Measurements from ENCODE around the gene FHIT. TPM values are rescaled to one million over a fixed set of nuclear protein-coding genes. Genes with fewer than 3 reads are reported as not detected.

The FHIT gene
- polyA plus RNA-seq, 3 donors = 25.7 to 31.0 (median 25.7) TPM

DNA sequence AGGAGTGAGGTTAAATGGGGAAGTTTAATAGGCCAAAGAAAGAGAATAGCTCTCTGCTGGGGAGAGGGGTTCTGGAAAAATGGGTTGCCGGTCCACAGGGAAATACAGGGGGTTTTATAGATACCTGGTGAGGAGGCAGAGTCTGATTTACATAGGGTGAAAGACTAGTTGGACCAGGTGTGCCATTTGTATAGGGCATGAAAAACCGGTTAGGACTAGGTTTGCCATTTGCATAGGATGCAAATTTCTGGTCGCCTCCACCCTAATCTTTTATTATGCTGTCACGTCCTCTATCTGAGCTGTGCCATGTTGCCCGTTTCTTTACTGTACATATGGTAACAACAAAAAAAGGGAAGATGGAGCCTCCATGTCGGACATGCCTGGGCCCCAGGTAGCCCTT lies 960.1 kb downstream of the FHIT start:
- no peak for DNase-seq (ENCODE audit: extremely low read depth in 1 of 11, low read depth in 9 of 11, low spot score in 4 of 11)

DNA sequence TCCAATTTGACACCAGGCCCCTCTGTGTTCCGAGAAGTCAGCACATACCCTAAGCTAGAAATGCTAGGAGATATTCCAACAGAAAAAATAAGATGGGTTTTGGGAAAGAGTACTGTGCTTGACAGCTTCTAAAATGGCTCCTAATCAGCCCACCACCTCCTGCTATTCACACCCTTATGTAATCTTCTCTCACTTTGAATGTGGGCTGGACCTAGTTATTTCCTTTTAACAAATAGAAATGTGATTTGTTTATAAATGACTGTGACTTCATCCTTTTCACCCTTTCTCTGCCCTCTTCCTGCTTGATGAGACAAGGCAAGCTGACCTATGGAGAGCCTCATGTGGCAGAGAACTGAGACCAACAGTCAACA lies 961.1 kb downstream of the FHIT start:
- no peak for DNase-seq (ENCODE audit: extremely low read depth in 1 of 11, low read depth in 9 of 11, low spot score in 4 of 11)

DNA sequence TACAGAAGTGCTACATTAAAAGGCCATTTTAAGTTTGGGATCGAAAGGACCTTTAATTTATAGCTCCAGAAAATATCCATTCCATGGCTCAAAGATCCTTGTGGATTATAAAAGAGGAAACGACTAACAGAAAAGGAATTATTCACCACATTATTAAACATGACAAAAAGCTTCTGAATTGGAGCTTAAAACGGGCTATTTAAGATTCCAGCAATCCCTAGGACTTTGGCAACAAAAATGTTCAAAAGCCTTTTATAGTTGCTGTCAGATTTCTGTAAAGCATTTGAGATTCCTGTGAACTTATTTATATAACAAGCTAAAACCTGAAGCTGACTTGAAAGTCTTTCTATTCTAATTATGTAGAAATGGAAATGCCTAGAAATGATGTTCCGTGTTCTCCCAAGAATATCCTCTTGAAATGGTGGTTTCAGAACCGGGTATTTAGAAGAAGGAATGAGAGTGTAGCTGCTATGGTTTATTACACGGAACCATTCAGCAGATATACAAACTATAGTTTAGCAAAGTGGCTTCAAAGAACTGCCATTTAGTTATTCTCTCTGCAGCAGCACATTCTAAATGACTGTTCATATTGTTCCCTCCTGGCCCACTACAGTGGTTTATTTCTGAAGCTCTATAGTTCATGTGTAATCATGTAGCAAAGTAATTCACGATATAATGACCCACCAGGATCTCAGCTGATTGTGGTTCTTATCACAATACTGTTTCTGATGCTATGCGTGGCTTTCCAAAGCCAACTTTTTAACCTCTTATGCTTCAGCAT lies 961.7 kb downstream of the FHIT start:
- no peak for DNase-seq (ENCODE audit: extremely low read depth in 1 of 11, low read depth in 9 of 11, low spot score in 4 of 11)

DNA sequence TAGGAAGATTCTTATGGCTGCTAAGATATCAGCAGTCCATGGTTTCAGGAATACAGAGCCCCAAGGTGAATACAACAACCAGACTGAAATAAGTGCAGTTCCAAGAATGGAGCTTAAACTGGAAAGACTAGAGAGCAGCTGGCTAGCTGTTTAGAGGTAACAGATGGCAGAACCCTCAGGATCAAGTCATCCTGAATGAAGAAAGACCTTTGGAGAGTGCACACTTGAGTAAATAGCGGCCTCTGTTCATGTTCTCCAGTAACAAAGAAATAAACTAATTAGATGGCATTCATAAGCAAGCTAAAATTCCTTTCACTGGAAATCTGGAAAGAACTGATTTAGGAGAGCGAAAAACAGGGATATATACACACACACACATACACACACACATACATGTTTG lies 968.4 kb downstream of the FHIT start:
- DNase-seq (ENCODE audit: extremely low read depth in 1 of 11, low read depth in 9 of 11, low spot score in 4 of 11) = no peak

DNA sequence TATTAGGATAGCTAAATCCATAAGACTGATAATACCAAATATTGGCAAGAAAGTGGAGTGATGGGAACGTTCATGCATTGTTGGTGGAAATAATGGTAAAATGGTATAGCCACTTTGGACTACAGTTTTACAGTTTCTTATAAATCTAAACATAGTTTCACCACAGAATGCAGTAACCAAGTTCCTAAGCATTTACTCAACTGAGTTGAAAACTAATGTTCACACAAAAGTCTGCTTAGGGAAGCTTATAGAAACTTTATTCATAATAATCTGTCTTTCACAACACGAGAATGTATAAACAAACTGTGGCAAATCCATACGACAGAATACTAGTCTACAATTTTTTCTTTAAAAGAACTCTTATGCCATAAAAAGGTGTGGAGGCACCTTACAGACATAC lies 969.3 kb downstream of the FHIT start:
- DNase-seq (ENCODE audit: extremely low read depth in 1 of 11, low read depth in 9 of 11, low spot score in 4 of 11) = no peak

DNA sequence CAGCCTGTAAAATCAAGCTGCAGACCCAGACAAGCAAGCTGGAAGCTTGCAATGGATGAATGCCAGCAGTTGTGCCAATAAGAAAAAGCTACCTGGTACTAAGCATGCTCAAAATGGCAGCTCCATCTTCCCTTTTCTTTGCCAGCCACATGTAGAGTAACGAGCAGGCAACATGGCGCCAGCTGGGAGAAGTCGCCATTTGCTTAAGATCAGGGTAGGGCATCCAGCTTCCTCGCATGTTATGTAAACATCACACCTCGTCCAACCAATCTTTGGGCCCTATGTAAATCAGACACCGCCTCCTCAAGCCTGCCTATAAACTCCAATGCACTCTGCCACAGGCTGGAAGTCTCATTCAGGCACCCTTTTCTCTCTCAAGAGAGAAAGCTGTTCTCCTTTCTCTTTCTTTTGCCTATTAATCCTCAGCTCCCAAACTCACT lies 973.9 kb downstream of the FHIT start:
- DNase-seq (ENCODE audit: extremely low read depth in 1 of 11, low read depth in 9 of 11, low spot score in 4 of 11) = no peak

DNA sequence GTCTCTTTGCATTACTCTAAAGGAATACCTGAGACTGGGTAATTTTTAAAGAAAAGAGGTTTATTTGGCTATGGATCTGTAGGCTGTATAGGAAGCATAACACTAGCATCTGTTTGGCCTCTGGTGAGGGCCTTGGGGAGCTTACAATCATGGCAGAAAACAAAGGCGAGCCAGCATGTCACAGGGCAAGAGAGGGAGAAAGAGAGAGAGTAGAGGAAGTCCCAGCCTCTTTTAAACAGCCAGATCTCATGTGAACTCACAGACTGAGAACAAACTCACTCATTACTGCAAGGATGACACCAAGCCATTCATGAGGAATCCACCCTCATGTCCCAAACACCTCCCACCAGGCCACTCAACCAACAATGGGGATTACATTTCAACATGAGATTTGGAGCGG lies 974.6 kb downstream of the FHIT start:
- no peak for DNase-seq (ENCODE audit: extremely low read depth in 1 of 11, low read depth in 9 of 11, low spot score in 4 of 11)

DNA sequence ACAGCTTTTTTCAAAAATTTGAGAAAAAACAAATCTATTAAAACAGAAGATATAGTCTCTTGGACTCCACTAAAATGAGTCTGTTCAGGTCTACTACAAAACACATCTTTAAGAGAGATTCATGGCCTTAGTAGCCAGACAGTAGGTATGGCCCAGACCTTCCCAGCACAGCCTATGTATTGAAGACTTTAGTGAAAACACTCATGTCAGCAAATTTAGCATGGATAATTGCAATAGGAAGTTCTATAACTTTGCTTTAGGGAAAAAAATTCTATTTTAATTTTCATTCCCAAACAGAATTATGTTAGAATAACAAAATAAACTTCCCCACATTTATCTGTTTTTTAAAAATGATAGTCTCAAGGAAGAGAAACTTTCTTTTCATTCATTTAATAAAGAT lies 976.6 kb downstream of the FHIT start:
- no peak for DNase-seq (ENCODE audit: extremely low read depth in 1 of 11, low read depth in 9 of 11, low spot score in 4 of 11)

DNA sequence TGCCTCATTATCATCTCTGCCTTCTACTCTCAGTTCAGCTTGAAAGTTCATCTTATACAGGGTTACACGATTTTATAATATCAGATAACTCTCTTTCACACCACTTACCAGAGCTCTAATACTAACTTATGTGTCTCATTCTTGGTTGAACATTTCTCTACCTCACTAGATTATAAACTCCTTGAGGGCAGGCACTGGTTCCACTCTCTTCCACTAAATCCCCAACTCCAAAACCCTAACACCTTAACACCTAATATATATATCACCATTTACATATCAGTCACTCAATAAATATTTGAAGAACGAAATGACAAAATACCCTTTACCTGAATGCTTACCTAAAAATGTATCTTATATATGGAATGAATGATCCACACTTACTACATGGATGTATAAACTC lies 977.2 kb downstream of the FHIT start:
- DNase-seq (ENCODE audit: extremely low read depth in 1 of 11, low read depth in 9 of 11, low spot score in 4 of 11) = no peak

DNA sequence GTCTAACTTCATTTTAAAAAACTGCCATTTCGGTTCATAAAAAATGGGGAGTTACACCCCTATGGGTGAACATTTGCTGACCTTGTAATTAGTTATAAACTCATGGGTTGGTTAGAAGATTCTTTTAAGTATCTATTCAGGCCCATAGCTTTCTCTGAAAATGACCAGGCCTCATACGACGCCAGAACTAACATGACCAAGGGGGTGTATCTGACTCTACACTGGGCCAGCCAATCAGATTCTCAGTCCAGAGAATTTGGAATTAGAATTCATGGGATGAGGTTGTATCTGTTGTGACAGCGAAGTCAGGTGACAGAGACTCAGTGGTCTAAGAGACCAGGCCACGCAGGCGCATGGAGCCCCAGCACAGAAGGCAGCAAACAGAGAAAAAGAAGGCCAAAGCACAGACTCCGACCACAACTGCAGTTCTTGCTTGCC lies 981.4 kb downstream of the FHIT start:
- no peak for DNase-seq (ENCODE audit: extremely low read depth in 1 of 11, low read depth in 9 of 11, low spot score in 4 of 11)

DNA sequence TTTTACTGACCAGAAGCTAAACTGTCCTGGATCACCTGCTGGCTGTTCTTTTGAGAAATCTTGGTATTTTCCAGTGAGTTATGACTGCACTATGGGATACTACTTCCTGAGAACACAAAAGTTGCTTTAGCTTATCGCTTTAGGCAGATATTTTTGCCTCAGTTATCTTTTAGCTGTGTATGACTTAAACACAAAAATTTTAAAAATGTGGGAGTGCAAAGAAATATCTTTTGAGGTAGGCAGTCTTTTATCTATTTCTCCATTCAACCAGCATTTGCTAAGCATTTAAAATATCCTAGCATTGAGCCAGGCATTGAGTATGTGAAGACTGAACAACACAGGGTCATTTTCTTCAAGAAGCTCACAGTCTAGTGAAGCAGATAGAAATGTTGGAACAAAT lies 981.9 kb downstream of the FHIT start:
- no peak for DNase-seq (ENCODE audit: extremely low read depth in 1 of 11, low read depth in 9 of 11, low spot score in 4 of 11)

DNA sequence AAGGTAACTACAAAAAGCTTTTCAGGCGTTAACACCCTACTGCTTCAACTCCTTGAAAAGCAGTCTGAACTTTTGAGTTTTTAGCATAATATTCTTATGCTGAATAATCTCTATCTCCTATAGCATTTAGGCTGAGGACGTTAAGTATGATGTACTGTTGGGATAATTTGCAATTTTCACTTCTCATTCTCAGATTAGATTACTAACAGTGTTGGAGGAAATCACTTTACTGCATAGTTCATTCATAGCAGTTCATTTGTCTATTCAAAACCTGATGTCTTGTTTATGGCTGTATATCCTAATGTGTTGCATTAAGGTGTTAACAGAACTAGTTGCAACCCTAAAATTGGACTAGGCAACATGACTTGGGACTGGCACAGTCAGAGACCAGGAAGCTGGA lies 983.1 kb downstream of the FHIT start:
- DNase-seq (ENCODE audit: extremely low read depth in 1 of 11, low read depth in 9 of 11, low spot score in 4 of 11) = no peak

DNA sequence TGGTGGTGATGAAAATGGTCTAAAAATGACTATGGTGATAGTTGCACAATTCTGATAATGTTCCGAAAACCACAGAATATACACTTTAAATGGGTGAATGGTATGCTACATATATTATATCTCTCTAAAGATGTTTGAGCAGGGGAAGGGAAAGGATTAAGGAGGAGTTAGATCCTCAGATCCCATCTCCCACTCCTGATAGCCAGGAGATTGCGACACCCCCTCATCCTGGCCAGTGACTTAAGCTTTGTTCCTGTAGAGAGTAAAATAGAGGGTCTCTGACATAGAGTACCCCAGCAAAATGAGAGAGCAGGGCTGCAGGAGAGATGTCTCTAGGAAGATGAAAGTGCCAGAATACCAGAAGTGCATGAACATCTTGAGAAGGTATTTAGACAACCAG lies 984.8 kb downstream of the FHIT start:
- DNase-seq (ENCODE audit: extremely low read depth in 1 of 11, low read depth in 9 of 11, low spot score in 4 of 11) = no peak

DNA sequence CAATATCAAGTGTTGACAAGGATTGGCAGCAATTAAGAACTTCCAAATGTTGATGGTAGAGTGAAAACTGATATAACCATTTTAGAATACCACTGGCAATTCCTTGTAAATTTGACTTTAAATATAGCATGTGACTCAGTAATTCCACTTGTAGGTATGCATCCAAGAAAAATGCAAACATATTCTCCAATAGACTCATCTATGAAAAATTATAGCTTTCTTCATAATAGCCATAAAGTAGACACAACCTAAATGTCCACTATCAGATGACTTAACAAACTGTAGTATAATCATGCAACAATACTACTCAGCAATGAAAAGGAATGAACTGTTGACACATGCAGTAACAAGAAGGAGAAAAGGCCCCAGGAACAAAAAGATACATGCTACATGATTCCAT lies 988.1 kb downstream of the FHIT start:
- no peak for DNase-seq (ENCODE audit: extremely low read depth in 1 of 11, low read depth in 9 of 11, low spot score in 4 of 11)

DNA sequence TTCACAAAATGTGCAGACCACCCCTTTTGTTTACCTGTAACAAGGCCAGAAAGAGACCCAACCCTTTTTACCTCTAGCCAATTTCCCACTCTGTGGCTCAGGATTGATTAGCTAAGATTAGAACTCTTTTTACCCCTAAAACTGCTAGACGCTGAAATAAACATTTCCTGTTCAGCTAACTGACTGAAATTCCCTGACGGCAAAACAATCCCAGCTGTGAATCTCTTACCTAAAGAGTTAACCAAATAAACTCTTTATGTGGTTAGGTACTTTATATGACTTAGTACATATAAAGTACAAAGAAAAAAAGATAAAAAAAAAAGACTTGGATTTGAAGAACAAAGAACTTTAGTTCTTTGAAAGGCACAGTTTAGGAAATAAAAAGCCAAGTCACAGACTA lies 988.7 kb downstream of the FHIT start:
- DNase-seq (ENCODE audit: extremely low read depth in 1 of 11, low read depth in 9 of 11, low spot score in 4 of 11) = no peak

DNA sequence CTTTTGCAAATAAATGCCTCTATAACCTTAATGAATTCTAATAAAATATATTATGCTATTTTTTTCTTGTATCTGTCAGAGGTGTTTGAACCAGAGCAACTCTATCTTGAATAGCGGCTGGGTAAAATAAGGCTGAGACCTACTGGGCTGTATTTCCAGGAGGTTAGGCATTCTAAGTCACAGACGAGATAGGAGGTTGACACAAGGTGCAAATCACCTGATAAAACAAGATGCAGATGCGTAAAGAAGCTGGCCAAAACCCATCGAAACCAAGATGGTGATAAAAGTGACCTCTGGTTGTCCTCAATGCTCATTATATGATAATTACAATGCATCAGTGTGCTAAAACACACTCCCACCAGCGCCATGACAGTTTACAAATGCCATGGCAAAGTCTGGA lies 990.7 kb downstream of the FHIT start:
- no peak for DNase-seq (ENCODE audit: extremely low read depth in 1 of 11, low read depth in 9 of 11, low spot score in 4 of 11)

DNA sequence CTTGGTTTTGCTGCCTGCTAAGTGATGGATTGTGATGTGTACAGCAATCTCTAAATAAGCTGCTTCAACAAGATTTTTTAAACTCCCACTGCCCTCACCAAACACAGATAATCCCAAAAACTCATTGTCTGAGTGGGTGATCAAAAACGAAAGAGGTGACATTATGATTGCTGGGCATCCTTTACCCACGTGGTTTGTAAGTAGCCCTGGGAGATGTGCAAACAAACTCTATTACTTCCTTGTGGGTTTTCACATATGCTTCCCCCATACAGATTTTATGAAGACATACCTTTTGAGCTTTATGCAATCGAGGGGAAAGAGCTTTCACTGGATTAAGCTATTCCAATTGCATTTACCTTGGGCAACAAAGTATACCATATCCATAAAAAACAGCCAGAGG lies 1000.4 kb downstream of the FHIT start:
- no peak for DNase-seq (ENCODE audit: extremely low read depth in 1 of 11, low read depth in 9 of 11, low spot score in 4 of 11)

DNA sequence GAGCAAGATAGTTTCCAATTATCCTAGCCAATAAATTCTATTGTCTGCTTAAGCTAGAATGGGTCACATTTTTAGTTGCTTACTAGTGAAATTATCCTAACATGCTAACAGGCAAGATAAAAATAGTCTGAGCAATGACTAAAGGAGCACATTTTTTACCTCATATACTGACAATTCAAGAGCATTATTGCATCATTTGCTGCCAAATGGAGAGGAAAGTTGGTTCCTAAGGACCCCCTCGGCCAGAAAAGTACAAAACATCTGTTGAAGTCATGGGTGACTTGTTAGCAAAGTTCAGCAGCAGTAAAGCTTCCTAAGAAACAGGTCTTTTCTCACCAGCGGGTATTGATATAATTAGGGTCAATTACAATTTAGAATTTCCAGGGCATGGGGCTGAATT lies 1001.0 kb downstream of the FHIT start:
- no peak for DNase-seq (ENCODE audit: extremely low read depth in 1 of 11, low read depth in 9 of 11, low spot score in 4 of 11)

DNA sequence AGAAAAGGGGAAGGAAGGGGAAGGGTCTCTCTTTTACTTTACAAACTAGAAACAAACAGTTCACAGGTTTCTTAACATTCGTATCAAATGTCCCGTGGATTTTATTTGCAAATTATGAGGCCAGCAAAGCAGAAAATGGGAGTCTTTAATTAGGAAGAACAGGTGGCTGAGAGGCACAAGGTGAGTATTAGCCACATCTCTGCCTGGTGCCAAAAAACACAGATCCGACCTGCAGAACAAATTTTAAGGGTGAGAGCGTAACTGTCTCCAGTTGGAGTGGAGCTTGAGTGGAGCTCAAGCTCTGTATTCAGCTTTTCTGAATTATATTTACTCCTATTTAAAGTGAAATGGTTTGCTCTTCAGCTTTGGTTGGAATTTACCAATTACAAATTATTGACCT lies 1004.9 kb downstream of the FHIT start:
- DNase-seq (ENCODE audit: extremely low read depth in 1 of 11, low read depth in 9 of 11, low spot score in 4 of 11) = no peak

DNA sequence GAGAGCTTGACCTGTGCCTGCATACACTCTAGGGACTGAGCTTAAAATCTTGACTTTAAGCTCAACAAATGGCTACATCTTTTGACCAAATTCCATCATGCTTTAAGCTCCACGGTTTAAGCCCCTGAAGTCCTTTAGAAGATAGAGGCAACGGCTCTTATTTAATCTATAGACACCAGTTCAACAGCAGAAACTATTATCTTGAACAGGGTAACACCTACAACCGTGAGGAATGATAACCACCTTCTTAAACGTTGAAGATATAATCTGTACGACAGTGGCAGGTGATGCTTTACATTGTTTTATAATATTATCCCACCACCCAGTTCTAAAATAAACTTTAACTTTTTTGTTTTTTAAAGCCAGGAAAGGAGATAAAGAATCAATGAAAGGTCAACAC lies 1007.8 kb downstream of the FHIT start:
- no peak for DNase-seq (ENCODE audit: extremely low read depth in 1 of 11, low read depth in 9 of 11, low spot score in 4 of 11)

DNA sequence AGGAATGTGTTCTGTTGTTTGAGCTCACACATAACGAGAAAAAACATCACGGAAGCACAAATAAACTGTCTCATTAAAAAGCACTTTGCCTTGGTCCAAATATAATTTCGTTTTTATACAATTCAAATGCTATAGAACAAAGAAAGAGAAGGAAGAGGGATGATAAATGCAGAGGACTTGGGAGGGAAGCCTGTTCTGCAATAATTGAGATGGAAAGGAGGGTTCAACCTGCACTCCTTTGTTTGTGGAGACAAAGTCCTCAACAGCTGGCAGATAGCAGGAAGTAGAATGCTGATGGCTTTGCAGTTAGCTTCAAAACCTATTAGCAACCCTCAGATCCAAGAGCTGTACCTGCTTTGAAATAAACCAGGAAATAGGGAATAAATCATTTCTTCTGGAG lies 1010.8 kb downstream of the FHIT start:
- DNase-seq (ENCODE audit: extremely low read depth in 1 of 11, low read depth in 9 of 11, low spot score in 4 of 11) = no peak

DNA sequence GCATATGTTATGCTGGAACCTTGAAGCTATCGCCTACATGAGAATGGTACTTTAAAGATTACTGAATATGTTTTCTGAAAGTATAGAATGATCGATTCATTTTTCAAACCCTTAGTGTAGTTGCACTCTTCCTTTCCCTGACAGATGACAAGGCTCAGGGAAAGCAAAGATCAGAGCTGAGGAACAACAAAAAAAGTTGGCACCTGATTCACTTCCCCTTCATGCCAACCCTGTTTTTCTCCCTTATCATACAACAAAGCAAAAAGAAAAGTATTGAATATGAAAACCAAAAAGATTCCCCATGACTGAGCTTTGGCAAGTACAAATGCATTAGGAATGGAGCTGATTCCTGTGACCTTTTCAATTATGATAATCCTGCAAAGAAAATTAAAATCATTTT lies 1012.7 kb downstream of the FHIT start:
- DNase-seq (ENCODE audit: extremely low read depth in 1 of 11, low read depth in 9 of 11, low spot score in 4 of 11) = no peak
